Dendritic cell treated with granulocyte-macrophage colony-stimulating factor and Interleukin-4, amounts not matched to agents 40 ng/mL and 50 ng/mL, for 4 days (primary cell): ENCODE data around the gene PYGM.

ENCODE experiments used
- H3K27ac Mint-ChIP-seq: one replicate; pipeline ENCODE4 v1.8.0; 2022; ENCODE audit warnings: mild to moderate bottlenecking, mixed read lengths
- H3K27me3 Mint-ChIP-seq: one replicate; pipeline ENCODE4 v1.8.0; 2022; ENCODE audit warnings: mild to moderate bottlenecking, mixed read lengths
- H3K36me3 Mint-ChIP-seq: one replicate; pipeline ENCODE4 v1.8.0; 2022; ENCODE audit warnings: low read depth, mixed read lengths
- H3K4me1 Mint-ChIP-seq: one replicate; pipeline ENCODE4 v1.8.0; 2022; ENCODE audit warnings: low read depth, mixed read lengths
- H3K4me3 Mint-ChIP-seq: one replicate; pipeline ENCODE4 v1.8.0; 2022; ENCODE audit warnings: mild to moderate bottlenecking, moderate library complexity, mixed read lengths
- H3K9me3 Mint-ChIP-seq: one replicate; pipeline ENCODE4 v1.8.0; 2022; ENCODE audit warnings: mixed read lengths
- intact Hi-C: fragments of 100-400 bp; cut with micrococcal nuclease; formaldehyde crosslinking; loops from one replicate; pipeline ENCODE4 v1.15.0; 2022

The PYGM gene

DNA sequence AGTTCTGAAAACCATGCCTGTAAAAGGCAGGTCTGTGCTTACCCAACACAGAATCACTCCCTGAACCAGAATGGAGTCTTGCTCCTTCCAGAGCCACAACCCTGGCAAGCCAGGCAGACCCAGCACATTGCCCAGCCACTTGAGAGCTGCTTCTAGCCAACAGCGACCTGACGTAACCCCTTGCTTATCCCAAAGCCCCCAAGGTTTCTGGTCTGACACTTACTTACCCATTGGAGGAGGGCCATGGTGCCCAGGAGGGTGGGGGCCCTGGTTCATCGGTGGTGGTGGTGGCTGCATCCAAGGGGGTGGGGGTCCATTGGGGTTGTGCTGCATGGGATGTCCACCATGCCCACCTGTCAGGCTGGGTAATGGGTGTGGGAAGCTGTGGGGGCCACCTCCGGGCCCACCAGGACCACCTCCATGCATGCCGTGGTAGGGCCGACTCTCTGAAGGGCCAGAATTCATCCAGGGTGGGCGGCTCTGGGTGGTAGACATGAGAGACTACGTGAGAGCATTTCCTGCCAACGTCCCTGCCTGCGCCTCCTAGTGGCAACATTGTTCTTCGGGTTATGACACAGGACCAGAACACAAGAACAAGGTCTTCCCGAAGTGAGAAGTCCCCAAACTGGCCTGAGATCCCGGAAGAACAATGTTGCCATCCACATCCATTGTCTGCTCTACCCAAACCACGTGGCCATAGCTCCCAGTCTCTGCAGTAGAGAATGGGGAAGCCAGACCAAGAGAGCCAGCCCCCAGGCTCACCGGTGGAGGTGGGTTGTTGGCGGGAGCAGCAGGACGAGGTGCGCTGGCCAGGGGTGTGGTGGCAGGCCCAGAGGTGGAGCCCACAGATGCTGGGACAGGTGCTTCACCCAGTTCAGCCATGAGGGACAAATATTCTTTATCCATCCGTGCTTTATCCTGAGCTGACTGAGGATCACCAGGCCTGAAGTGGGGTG, 7.8 kb upstream of the PYGM start:
- Mint-ChIP-seq H3K4me3 (no peak overlapping the region), H3K27me3 (no peaks in the 10 kb centered on the region), H3K27ac (no peak overlapping the region), H3K4me1 (peaks cover 74% of the 10 kb centered on the region), H3K36me3 (peaks cover 100% of the 10 kb centered on the region), H3K9me3 (no peaks in the 10 kb centered on the region)
- intact Hi-C loops: no loop called here

DNA sequence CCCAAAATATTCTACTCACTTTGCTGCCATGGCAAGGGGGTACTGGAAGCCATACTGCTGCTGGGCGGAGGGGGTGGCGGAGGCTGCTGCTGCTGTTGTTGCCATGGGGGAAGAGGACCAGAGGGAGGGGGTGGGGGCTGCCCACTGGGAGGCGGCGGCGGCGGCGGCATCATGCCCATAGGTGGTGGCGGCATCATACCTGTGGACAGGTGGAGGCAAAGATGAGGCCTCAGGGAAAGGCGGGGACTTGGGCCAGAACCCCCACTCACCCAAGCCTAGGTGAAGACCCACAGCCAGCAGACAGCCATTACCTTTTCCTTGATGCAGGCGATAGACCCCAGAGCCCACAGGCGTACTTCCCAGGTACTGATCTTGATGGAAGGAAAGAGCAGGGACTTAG, 7.1 kb upstream of the PYGM start:
- peak overlapping the region; percentile 42 for H3K27ac Mint-ChIP-seq
- H3K27me3 Mint-ChIP-seq: no peaks in the 10 kb centered on the region
- H3K4me3 Mint-ChIP-seq: no peak overlapping the region

GRCh38 chr11:64765851-64766665, 6.3 kb upstream of the PYGM start:
- peaks cover 100% of the 10 kb centered on the region for H3K36me3 Mint-ChIP-seq
- no peak overlapping the region for H3K4me3 Mint-ChIP-seq
- H3K4me1 Mint-ChIP-seq: peaks cover 70% of the 10 kb centered on the region
- peak overlapping the region; percentile 42 for H3K27ac Mint-ChIP-seq
- H3K9me3 Mint-ChIP-seq: no peaks in the 10 kb centered on the region
- H3K27me3 Mint-ChIP-seq: no peaks in the 10 kb centered on the region
- intact Hi-C loops: no loop called here

More for the DNA sequence above, 7.1 kb upstream of the PYGM start:
- peaks cover 100% of the 10 kb centered on the region for H3K36me3 Mint-ChIP-seq
- no peaks in the 10 kb centered on the region for H3K9me3 Mint-ChIP-seq
- peaks cover 74% of the 10 kb centered on the region for H3K4me1 Mint-ChIP-seq
- intact Hi-C loops: no loop called here

DNA sequence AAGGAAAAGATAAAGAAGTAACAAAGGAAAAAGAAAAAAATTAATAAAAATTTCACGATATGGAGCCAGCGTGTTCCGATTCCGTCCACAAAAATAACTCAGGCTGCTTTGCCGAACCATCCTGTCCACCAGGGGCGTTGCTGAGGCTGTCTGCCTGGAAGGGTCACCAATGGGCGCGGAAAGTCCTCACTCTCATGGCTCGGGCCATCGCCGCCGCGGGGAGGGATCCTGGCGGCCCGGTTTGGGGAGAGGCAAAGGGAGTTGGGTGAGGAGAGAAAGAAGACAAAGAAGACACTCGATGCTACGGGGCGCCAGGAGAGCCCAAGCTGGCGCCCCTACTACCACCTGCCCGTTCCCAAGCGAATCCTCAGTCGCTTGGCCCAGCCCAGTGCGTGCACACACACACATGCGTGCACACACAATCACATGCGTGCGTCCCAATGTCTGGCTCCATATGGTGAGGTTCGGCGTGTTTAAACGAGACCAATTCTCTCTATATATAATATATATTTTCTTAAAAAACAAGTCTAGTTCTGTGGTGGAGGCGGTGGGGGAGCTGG, 5.6 kb upstream of the PYGM start:
- Mint-ChIP-seq H3K4me1 (peaks cover 70% of the 10 kb centered on the region), H3K36me3 (peaks cover 98% of the 10 kb centered on the region), H3K4me3 (no peak overlapping the region), H3K27ac (no peak overlapping the region), H3K27me3 (no peaks in the 10 kb centered on the region), H3K9me3 (no peaks in the 10 kb centered on the region)
- intact Hi-C loops: no loop called here

GRCh38 chr11:64764753-64765152, 5.0 kb upstream of the PYGM start:
- Mint-ChIP-seq H3K9me3 (no peaks in the 10 kb centered on the region), H3K27me3 (no peaks in the 10 kb centered on the region), H3K36me3 (peaks cover 98% of the 10 kb centered on the region), H3K4me3 (peak overlapping the region; percentile 20), H3K27ac (peak overlapping the region; percentile 69), H3K4me1 (peaks cover 70% of the 10 kb centered on the region)
- intact Hi-C loops: no loop called here

- Mint-ChIP-seq H3K4me3 (no peak overlapping the region), H3K27ac (peak overlapping the region; percentile 69), H3K27me3 (no peaks in the 10 kb centered on the region), H3K4me1 (peaks cover 65% of the 10 kb centered on the region), H3K36me3 (peaks cover 98% of the 10 kb centered on the region), H3K9me3 (no peaks in the 10 kb centered on the region)
- intact Hi-C loops: no loop called here
Measured at GRCh38 chr11:64764040-64764611, 4.4 kb upstream of the PYGM start.

DNA sequence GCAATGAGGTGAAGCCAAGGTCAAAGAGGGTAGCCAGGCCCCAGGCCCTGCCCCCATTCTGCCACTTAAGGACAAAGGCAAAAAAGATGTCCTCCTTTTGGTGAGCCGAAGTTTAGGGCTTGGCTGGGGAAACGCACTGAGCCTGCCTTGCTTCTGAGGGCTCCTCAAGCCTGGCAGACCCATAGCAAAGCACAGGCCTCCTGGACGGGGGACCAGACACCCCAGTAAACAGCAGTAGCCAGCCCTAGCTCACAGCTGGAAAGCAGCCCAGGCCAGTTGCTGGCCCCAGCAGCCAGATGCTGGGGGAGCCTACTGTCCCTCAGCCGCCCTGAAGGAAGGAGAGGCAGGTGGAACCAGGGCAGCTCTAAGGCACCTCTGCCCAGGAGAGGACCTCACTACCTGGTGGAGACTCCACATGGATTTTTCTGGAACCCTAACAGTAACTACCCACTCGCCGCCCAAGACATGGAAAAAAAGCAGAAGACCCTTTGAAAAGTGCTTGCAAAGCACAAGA, 3.8 kb upstream of the PYGM start:
- intact Hi-C loops: no loop called here
- peak overlapping the region; percentile 69 for H3K27ac Mint-ChIP-seq
- H3K4me1 Mint-ChIP-seq: peaks cover 61% of the 10 kb centered on the region
- no peak overlapping the region for H3K4me3 Mint-ChIP-seq
- H3K9me3 Mint-ChIP-seq: no peaks in the 10 kb centered on the region
- H3K36me3 Mint-ChIP-seq: peaks cover 94% of the 10 kb centered on the region
- H3K27me3 Mint-ChIP-seq: no peaks in the 10 kb centered on the region

DNA sequence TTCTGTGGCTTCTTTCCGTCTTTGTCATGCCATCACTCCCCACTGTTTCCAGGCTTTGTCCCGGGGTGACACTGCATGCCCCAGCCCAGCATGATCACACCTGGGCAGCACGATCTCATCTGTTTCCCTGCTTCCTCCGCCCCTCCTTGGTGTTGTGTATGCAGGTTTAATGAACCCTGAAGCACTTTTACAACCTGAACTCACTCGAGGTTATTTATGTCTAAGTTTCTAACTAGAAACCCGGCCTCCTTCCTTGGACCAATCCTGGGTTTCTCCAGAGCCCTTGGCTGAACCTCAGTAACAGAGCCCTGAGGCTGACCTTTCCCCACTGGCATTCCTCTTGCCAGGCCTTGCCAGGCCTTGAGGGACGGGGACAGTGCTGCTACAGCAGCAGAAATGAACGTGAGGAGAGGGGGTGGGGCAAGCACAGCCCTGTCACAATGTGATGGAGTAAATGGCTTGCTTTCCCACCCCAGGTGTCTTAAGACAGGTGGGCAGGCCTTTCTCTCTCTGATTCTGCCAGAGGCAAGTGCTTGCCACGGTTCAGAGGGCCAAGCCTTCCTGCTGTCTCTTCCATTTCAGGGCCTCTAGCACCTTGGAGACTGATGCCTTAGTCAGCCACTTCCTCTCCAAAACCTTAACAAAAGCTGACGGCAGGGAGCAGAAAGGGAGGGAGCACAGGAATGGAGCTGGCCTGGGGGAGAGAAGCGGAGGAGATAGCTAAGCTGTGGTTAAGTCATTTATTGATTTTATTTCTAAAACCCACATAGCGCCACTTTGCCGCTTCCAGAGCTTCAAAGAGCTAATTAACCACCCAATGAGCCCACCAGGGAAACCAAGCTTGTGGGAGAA, 3.1 kb upstream of the PYGM start:
- Mint-ChIP-seq H3K4me1 (peaks cover 54% of the 10 kb centered on the region), H3K27ac (peak overlapping the region; percentile 10), H3K36me3 (peaks cover 91% of the 10 kb centered on the region), H3K4me3 (no peak overlapping the region), H3K9me3 (no peaks in the 10 kb centered on the region), H3K27me3 (no peaks in the 10 kb centered on the region)
- intact Hi-C loops: no loop called here

DNA sequence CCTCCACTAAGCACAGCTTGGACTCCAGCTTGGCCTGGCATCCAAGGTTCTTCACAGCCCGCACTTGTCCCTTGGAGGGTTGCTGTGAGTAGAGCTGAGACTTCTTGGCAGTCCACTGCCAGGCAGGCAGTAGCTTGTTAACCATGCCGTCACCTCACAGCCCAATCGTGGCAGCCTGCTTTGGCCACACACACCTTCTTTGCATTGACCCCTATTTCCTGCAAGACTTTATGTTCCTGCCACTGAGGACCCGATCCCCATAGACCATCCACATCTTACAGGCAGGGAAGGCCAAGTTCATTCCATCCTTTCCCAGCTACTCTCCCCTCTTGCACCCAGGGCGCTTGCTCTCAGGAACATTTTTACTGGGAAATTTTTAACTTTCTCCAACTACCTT, 2.5 kb upstream of the PYGM start:
- Mint-ChIP-seq H3K4me1 (peaks cover 49% of the 10 kb centered on the region), H3K27ac (peak overlapping the region; percentile 10), H3K9me3 (no peaks in the 10 kb centered on the region), H3K27me3 (no peaks in the 10 kb centered on the region), H3K4me3 (no peak overlapping the region), H3K36me3 (peaks cover 85% of the 10 kb centered on the region)
- intact Hi-C loops: no loop called here

DNA sequence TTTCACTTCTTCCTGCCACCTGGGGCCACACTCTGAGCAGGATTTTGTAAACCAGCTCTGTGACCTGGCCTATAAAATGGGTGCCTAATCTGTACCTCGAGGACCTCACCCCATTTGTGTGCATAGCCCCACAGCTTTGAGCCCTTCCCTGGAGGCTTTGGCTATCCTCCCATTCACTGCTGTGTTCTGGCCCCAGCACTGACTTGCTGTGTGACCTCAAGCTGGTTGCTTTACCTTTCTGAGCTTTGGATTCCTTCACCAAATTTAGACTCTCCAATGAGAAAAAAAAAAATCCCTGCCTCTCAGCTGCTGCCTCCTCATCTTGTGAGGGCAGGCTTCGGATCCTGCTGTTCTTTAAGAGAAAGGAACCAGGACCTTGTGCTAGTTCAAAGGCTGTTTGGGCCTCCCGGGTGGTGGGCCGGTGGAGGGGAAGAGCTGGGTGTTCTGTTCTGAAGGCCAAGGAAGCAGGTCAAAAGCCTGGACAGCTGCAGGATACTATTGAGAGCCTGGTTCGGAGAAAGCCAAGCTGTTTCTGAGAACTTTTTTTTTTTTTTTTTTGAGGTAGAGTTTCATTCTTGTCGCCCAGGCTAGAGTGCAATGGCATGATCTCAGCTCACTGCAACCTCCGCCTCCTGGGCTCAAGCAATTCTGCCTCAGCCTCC, 1.1 kb upstream of the PYGM start:
- Mint-ChIP-seq H3K4me3 (no peak overlapping the region), H3K27me3 (no peaks in the 10 kb centered on the region), H3K27ac (no peak overlapping the region), H3K9me3 (no peaks in the 10 kb centered on the region), H3K4me1 (peaks cover 39% of the 10 kb centered on the region), H3K36me3 (peaks cover 71% of the 10 kb centered on the region)
- intact Hi-C loops: no loop called here

GRCh38 chr11:64759131-64759721, 548 bp downstream of the PYGM start:
- intact Hi-C loops: no loop called here
- H3K4me1 Mint-ChIP-seq: peaks cover 22% of the 10 kb centered on the region
- H3K36me3 Mint-ChIP-seq: peaks cover 67% of the 10 kb centered on the region
- H3K27ac Mint-ChIP-seq: no peak overlapping the region
- no peaks in the 10 kb centered on the region for H3K27me3 Mint-ChIP-seq
- no peaks in the 10 kb centered on the region for H3K9me3 Mint-ChIP-seq
- no peak overlapping the region for H3K4me3 Mint-ChIP-seq

DNA sequence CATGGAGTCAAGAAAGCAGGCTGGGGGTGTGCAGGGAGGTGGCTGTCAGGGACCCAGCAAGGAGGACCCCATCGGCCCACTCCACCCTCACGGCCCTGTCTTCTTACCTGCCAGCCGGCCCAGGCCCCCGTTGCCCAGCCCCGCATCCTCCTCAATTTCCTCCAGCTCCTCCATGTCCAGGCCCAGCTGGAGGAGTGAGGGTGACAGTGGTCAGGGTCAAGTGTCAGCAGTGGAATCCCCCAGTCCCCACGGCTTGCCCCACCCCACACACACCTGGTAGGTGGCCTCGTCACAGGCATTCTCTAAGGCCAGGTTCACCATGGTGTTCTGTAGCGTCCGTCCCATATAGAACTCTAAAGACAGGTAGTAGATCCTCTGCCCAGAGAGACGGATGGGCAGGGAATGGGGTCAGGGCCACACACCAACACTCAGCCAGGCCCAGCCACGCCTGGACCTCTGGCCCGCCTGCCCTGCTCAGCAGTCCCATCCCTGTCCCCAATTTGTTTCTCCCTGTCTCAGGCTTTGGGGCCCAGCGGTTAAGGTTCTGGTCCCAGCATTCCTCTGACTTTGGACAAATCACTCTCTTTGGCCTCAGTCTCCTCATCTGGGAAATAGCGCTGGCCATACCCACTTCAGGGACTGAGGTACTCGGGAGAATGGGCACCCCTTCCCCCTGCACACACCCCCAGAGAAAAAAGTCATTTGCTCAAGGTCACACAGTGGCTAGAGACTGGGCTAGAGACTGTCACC, 1.3 kb downstream of the PYGM start:
- Mint-ChIP-seq H3K36me3 (peaks cover 67% of the 10 kb centered on the region), H3K9me3 (no peaks in the 10 kb centered on the region), H3K4me3 (no peak overlapping the region), H3K27me3 (no peaks in the 10 kb centered on the region), H3K27ac (no peak overlapping the region), H3K4me1 (peaks cover 15% of the 10 kb centered on the region)
- intact Hi-C loops: no loop called here
